ENCODE results near the gene RIPOR2.
"Not testable (repeated sequence)": the region's sequence is repeated elsewhere in the genome, so short reads cannot be mapped to it uniquely, and the experiment has no call there.

RIPOR2 gene

DNA sequence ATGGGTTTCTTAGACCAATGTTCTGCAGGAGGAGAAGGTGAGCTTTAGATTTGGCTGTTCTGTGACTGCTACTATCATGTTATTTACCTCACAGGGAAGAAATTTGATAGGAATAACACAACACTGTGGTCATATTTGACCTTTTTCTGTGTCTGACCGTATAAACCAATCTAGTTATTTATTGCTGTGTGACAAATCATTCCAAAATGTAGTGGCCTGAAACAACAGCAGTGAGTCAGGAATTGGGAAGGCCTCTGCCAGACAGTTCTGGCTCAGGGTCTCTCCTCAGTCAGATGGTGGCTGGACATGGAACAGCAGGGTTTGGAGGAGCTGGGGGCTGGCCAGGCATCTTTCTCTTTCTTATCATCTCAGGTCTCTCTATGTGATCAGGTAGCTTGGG is 33.0 kb downstream of the RIPOR2 start:
- DNase-seq, result no peak

DNA sequence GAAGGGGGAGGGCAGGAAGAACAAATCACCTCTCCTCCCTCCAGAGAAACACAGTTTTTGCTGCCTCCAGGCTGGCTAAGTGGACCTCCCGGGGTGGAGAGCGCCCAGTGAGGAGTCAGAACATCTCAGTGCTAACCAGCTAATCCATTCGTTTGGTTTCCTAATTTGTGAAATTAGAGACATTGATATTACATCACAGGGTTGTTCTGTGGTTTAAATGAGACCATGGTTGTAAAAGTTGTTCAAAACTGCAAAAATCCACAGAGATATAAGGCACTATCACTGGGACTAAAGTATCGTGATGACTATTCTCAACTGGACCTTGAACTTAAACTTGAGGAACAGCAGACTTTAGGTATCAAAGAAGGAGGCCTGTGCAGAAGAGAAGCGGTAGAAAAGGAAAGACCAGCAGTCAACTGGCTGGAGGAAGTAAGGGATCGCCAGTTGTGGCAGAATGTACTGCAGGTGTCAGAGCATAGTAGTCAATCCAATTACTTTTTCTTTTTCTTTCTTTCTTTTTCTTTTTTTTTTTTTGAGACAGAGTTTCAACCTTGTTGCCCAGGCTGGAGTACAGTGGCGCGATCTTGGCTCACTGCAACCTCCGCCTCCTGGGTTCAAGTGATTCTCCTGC is 33.9 kb downstream of the RIPOR2 start:
- no peak for DNase-seq

DNA sequence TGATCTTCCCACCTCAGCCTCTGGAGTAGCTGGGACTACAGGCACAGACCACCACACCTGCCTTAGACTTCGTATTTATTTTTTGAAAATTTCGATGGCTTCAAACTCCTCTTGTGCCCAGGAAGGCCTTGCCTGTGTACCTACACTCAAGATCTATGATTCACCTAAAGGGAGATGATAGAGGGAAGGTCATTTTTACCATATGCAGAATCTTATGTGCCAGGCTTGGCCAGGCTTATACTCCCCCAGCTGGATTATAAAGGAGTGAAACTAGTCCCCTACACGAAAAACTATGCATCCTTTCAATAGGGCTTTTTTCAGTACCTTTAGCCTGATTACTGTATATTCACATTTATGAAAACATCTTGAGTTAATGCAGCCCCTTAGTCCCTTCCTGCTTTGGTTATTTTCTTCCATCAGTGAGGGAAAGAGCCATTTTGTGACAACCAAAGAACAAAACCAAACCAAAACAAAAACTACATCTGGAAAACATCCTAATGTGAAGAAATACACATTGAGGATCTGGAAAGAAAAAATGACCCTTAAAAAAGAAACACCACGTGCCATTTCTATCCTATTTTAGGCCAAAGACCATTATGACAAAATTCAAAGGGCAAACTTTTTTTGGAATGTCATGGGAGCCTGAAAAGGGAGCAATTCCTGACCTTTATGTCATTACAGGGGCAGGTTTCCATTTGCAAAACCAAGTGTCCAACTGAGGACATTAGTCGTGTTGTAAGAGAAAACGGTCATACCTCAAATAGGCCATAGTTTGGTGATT is 34.7 kb downstream of the RIPOR2 start:
- DNase-seq, result no peak

DNA sequence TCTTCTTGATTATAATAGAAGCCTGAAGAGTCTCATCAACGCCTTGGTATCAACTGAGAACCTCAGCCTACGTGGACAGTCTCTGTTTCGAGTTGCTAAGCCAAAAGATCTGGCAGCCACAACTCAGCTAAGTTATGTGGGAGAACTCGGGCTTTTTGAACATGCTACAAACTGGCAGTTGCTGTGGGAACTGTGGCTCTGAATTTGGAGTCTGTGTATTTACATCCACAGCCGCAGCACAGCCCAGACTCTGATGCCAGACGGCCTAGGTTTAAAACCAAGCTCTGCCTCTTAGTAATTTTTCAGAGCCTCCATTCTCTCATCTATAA is 35.8 kb downstream of the RIPOR2 start:
- DNase-seq, result no peak

DNA sequence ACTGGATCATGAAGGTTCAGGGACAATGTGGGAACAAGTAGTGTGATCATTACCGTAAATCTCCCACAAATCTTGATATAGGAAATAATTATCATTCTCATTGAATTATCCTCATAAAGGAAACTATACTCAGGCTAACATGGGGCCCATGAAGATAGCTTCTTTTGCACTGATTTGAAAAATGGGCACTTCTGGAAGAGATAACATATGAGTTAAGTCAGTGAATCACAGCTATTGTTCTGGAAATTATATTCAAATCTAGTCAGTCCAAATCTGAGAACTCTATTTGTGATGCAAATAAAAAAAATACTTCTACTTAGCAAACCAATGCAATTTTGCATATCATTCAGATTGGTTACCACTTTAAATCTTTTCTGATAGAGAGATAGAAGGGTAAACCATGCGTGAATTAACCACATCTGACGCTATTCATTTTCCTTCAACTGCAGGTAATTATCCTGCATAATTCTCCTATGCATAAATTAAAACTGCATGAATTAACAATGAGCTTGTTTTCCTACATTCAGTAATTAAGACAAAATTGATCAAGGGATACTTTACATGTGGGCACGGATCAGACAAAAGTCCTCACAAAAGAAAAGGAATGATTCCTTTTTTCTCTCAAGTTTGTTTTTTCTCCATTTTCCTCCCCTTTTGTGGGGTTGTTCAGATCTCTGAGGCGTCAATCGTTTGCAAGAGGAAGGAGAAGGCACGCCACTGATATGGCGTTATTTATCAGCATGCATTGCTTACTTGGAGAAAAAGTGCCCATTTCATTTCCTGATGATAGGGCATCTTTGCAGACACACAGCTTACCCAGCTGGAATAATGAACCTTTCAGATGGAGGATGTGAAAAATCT is 36.4 kb downstream of the RIPOR2 start:
- no peak for DNase-seq

DNA sequence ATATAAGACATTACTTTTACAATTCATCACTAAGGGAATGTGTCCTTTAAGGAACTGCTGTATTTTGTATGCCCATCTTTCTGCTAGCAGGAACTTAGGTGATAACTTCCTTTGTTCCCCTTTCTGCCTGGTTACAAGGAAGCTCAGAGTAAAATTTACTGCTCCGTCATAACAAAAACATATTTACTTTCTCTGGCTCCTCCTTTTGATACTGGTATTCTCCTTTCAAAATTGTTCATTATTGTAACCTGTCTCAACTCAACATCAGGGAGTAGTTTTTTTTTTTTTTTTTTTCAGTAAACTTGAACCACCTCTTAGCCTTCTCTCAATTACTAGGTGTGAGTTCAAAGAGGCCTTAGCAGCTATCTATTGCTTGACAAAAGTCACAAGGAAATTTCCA is 37.1 kb downstream of the RIPOR2 start:
- DNase-seq, result no peak

DNA sequence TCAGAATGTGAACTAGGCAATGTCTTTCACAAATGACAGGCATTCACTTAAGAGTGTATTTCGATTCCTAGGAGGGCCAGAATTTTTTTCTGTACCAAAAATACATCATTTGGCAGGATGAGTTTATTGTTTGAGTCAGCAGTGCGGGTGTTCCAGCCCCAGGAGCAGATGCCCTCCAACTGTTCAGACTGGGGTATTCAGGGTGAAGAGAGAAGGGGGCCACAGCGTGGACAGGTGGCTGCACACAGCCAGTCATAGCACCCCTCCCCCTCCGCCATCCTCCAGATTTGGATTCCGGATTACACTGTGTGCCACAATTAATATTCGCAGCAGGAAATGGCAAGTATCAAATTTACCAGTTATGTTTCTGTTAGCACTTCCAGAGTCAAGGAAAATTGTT is 38.6 kb downstream of the RIPOR2 start:
- DNase-seq, result no peak

DNA sequence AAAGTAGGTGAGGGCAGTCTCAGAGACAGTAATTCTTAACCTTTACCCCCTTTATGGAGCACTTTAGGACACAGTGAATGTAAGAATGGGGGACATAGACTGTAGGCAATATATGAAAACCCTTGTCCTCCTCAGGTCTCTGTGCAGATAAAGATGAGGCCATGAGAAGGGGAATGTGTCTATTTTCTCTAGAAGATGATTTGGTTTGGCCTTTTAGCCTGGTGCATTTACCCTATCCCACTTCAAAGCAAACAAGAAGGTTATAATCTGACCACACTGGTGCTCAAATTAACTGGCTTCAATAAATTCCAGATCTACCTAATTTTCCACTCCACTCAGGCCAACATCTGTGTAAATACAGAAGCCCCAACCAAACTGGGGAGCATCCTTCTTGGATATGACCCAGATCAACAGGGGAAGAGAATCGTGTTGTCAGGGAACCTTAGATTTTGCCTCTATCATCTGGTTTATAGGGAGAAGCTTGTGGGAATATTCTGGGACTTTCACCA is 42.4 kb downstream of the RIPOR2 start:
- no peak for DNase-seq

DNA sequence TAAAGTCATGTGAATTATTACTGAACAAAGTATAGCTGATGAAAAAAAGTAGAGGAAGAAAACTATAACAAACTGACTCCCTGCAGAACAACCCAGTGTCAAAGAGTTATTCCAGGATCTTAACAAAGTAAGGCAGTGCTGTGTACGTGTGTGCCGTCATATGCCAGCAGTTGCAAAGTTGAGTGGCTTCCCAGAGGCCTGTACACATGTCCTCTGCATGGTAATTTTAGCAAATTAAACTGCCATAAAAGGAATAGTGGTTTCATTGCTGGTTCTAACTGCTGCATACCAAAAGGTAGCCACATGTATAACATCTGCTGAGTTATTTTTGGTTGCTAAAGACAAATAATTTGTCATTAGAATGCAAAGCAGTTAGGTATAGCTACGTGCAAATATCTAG is 44.8 kb downstream of the RIPOR2 start:
- no peak for DNase-seq

DNA sequence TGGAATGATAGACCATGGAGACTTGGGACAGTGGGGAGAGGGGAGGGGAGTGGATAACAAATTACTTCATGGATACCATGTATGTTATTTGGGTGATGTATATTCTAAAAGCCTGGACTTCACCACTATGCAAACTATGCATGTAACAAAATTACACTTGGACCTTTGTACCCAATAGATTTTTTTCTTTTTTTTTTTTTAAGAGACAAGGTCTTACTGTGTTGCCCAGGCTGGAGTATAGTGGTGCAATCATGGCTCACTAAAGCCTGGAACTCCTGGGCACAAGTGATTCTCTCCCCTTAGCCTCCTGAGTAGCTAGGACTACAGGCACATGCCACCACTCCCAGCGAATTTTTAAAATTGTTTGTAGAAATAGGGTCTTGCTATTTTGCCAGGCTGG is 45.3 kb downstream of the RIPOR2 start:
- DNase-seq, result no peak

DNA sequence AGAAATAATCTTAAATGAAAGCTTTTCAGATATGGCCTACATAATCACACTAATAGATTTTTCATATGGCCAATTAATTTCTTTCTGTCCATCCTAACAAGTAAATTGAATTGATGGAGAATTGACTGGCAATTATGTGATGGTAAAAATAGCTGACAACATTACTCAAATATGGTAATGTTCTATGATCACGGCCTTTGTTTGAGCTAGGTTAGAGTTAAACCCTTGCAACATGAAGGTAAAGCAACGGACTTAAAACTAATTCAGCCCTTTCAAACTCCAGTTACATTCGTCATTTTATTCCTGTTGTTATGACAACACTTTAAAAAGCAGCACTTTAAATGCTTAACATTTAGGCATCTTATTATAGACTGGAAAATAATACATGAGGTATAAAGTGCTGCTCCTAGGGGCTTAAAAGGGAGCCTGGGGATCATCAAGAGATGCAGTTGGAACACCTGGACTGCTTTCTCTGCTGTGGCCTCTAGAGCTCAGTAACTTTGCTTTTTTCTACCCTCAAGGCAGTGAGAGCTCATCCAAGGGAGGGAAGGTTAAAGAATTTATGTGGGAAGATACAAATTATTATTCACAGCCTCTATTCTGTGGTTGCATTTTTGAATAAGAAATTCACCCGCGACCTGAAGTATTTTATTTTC is 46.9 kb downstream of the RIPOR2 start:
- DNase-seq, result no peak

DNA sequence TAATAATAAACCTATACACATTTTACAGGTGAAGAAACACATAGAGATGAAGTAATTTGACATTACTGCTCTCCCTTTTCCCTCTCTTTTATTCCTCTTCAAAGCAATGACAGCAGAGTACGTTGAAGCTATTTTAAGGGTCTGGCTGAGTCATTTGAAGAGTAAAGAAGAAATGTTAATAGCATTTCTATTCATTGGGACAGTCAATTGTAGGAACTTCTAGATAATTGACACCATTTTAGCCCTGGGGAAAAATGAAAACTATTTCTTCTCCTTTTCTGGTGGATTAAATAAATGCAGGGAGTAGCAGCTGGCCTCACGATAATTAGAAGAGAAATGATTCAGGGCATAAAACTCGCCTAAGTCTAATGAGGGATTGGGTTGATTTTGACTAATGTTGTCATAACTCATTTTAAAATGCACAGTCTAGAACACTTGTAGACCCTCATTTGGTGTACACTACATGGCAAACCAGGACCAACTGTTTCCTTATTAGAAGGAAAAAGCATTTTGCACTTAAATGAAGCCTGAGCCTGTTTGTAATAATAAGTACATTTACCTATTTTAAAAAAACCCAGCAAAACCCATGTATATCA is 48.1 kb downstream of the RIPOR2 start:
- DNase-seq, result no peak

DNA sequence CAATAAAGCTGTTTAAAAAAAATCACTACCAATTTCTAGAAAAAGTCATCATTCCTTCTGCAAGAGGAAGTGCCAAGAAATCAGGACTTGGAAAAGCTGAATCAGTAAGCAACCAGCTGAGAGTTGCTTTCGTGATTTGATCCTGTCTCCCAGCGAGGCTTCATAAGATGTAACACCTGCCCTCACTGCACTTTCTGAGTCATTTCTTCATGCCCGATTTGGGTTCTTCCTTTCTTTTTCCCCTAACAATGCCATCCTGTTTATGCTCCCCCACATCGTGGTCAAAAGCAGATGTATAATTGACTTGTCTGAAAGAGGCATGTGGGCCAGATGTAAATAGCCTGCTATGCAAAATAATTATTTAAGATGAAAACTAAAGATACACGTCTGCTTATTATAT is 52.1 kb downstream of the RIPOR2 start:
- no peak for DNase-seq

DNA sequence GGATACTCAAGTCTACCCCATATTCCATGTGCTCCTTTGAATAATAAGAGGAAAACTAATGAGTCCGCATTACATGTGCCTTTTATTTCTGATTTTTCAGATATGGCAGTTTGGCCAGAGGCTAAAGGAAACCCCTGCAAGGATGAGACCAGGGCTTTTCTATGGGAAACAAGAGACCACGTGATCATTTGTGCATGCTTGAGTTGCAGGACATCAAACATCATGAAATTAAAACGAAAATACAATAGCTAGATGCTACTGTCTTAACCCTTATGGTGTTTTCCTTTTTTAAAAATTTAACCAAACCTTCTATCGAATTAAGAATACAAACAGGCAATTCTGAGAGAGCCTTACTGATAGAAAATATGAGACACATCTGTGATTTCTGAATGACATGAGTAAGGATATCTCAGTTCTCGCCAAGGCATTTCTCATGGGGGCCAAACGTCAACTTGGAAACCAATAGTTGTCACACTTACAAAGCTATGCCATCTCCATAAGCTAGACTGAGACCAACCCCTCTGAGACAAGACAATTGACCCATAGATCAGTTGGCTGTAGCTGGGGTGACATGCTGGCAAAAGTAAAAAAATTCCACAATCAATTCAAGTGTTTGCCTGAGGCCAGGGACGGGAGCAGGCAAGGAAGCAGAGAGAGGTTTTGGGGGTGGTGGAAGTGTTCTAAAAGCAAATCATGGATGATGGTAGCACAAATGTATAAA is 52.8 kb downstream of the RIPOR2 start:
- no peak for DNase-seq

DNA sequence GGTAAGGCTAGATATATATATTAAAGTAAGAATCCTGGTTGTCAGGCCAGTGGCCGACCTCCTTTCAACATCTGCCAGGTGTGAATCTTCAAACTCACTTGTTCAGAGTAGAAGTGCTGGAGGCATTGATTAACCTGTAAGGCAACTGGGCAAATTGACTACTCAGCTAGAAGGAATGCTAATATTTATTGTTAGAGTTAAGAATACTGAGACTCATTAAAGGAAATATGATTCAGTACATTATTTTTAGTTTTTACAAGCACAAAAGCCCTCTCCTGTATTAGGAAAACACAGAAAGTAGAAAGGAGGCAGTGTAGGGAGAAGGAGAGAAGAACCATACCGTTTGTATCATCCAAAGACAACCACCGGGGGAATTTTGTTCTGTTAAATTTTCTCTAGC is 53.5 kb downstream of the RIPOR2 start:
- DNase-seq, result no peak

DNA sequence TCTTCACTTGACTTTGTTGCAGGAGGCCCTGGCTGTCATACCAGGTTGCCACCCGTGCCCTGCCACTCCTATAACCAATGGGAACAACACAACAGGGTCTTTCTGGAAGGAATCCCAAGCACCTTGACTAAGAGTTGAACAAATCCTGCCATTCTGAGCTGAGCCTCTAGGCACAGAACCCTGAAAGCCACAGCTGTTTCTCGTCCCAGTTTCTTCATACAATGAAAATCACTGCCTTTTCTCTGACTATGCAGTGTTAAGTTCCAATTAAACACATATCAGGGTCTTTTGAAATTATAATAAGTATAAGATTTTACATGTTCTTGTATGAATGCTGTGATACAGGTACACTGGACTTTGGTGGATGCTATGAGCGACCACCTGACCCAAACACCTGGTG is 54.4 kb downstream of the RIPOR2 start:
- DNase-seq, result no peak

DNA sequence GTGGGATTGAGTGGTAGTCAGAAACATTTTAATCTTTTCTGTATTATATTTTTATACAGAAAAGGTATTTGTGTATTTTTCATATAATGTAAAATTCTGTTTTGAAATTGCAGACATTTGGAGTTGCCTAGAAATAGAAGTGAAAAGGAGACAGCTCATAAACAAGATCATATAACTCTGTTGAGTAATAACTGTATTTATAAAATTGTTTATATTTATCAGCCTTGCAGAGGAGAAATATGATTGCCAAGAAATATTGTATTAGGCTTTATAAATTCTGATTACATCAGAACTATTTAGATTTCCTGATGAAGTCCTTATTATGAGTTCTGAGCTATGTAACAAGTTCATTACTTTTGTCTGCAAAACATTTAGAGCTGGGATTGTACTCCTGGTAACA is 55.3 kb downstream of the RIPOR2 start:
- no peak for DNase-seq

DNA sequence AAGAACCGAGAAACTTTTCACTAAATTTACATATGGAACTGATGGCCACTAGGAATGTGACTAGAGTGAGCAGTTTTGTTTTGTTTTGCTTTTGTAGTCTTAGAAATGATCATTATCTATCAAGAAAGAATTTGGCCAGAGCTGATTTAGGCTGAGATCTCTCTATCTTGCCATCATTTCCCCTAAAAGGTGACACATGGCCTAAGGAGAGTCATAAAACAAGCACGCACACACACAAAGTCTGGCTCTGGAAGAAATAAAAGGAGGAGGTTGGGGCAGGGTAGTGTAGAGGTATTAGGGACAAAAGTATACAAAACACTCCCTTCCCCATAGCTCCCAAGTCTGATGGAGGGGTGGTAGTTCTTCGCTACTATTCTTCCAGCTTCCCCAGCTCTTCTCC is 56.4 kb downstream of the RIPOR2 start:
- no peak for DNase-seq

DNA sequence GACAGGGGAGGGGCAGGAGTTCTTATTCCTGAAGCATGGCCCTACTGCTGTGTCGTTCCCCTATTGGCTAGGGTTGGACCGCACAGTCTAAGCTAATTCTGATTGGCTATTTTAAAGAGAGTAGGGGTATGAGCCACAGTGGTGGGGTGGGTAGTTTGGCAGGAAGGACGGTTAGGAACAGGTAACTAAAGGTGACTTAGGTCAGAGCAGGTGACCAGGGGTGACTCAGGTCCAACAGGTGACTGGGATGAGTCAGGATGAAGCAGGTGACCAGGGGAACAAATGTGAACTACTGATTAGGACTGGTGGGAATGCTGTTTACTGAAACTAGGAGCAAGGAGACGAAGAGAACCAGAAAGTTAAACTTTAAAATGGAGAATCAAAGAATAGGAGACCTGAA is 58.0 kb downstream of the RIPOR2 start:
- DNase-seq, result not testable (repeated sequence)

DNA sequence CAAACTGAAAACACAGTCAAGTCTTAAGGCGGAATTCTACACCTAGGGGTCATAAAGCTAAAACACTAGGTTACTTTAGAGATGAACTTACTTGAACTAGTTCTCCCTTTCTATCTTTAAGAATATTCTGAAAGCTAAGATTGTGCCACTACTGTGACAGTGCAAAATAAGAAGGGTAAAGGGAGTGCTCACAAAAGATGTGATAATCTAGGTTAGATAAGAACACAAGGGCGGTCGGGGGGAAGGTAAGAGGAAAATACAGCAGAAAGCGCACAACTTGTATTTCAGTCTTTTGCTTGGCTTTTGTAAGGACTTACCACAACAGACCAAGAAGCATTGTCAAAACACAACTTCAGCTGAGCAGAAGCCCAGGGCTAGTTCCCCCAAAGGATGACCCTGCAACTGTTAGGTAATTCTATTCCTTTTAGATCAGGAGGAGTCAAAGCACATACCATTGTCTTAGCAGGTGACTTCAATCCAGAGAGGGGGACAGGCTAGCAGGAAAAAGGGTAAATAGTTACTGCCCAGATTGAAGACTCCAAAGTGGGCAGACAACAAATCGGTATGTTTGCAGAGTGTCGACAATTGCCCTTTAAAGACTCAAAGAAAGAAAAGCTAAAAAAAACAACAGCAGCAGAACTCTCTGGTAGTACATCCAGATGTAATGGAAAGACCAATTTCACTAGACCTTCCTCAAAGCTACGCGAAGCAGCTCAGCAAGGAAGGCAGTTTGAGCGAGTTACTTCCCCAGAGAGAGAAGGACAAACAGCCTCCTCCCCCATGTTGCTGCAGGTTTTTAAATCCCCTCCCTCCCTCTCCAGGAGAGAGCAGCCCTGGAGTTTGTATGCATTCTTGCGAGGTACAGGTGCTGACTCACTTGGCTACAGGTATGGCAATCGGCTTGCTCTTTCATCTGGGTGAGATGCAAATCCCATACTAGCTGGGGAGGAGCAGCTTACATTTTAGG is 59.0 kb downstream of the RIPOR2 start:
- DNase-seq, result no peak

DNA sequence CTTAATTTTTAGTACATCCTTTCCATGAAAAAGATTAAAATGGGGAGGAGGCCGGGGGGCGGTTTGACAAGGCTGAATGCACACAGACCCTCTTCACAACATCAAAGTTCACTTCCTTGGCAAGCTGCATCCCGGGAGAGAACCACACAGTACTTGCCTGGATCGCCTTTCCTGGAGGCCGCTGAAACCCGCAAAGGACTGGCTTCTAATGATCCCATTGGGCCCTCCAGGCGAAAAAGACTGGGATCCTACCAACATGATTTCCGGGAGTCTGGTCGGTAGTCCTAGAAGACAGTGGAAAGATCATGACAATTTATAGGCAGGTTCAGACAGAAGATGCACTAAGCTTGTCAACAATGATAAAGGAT is 60.2 kb downstream of the RIPOR2 start:
- DNase-seq, result no peak

Measured in inflammatory macrophage (primary cell).